Measurements from ENCODE around the gene FIBP. TPM values are rescaled to one million over a fixed set of nuclear protein-coding genes. Genes with fewer than 3 reads are reported as not detected.

FIBP gene
- total RNA-seq, 4 donors from 2014 or later = 53.4 to 82.6 (median 75.9) TPM

- DNase-seq = no peak
- TF ChIP-seq POLR2AphosphoS5 (IDR thresholded peaks at IDR 0.05) = no peak
- no peak for TF ChIP-seq CTCF (IDR thresholded peaks at IDR 0.05)
- TF ChIP-seq EP300 (IDR thresholded peaks at IDR 0.05; ENCODE audit: low read depth) = no peak
- no peak for TF ChIP-seq POLR2A (IDR thresholded peaks at IDR 0.05)
- in situ Hi-C loops (cut with MboI; ENCODE audit: low pct_ligation_motif_present in 1 of 4, low pct_unique_long_range_greater_than_20kb in 1 of 4, low sequenced_read_pairs in 3 of 4) (no loop called here), intact Hi-C loops (cut with DNase I; ENCODE audit: low total_unique reads) (no loop called here)
- H3K36me3 ChIP-seq = peaks cover 0 to 24% (median 10%) of the 10 kb centered on the region in 4 donors
- no peaks in the 10 kb centered on the region for H3K9me3 ChIP-seq
- 78% methylated on average over 9 of the region's 9 CpGs; no CpG with 5 or more reads in 1 of the 2 donors for WGBS, 2 donors (ENCODE audit: low coverage in 1 of 2)
- no peak overlapping the region for H3K27ac ChIP-seq
- peaks cover 11 to 23% (median 17%) of the 10 kb centered on the region in 4 donors for H3K4me1 ChIP-seq
- H3K4me3 ChIP-seq = no peak overlapping the region
- no peaks in the 10 kb centered on the region for H3K27me3 ChIP-seq
Observed at GRCh38 chr11:65865550-65866172, 22.6 kb downstream of the FIBP start.

- Histone ChIP-seq H3K27me3 (no peaks in the 10 kb centered on the region), H3K9me3 (no peaks in the 10 kb centered on the region), H3K36me3 (peaks cover 0 to 24% (median 10%) of the 10 kb centered on the region in 4 donors), H3K27ac (no peak overlapping the region), H3K4me1 (peaks cover 14 to 20% (median 17%) of the 10 kb centered on the region in 4 donors), H3K4me3 (no peak overlapping the region)
- no peak for TF ChIP-seq POLR2AphosphoS5 (IDR thresholded peaks at IDR 0.05)
- no peak for TF ChIP-seq EP300 (IDR thresholded peaks at IDR 0.05; ENCODE audit: low read depth)
- no peak for DNase-seq
- WGBS, 2 donors (ENCODE audit: low coverage in 1 of 2) = 88% methylated on average over 18 of the region's 18 CpGs; no CpG with 5 or more reads in 1 of the 2 donors
- in situ Hi-C loops (cut with MboI; ENCODE audit: low pct_ligation_motif_present in 1 of 4, low pct_unique_long_range_greater_than_20kb in 1 of 4, low sequenced_read_pairs in 3 of 4) (no loop called here), intact Hi-C loops (cut with DNase I; ENCODE audit: low total_unique reads) (no loop called here)
Observed at GRCh38 chr11:65864706-65865471, 23.4 kb downstream of the FIBP start.

GRCh38 chr11:65863889-65864705 is 24.2 kb downstream of the FIBP start:
- no peak overlapping the region for H3K4me3 ChIP-seq
- no peaks in the 10 kb centered on the region for H3K27me3 ChIP-seq
- TF ChIP-seq EP300 (IDR thresholded peaks at IDR 0.05; ENCODE audit: low read depth) (no peak), CTCF (IDR thresholded peaks at IDR 0.05) (no peak), POLR2A (IDR thresholded peaks at IDR 0.05) (no peak), POLR2AphosphoS5 (IDR thresholded peaks at IDR 0.05) (no peak)
- H3K9me3 ChIP-seq = no peaks in the 10 kb centered on the region
- DNase-seq = no peak
- H3K4me1 ChIP-seq = peaks cover 17 to 27% (median 20%) of the 10 kb centered on the region in 4 donors
- WGBS, 2 donors (ENCODE audit: low coverage in 1 of 2) = 84% methylated on average over 12 of the region's 12 CpGs; no CpG with 5 or more reads in 1 of the 2 donors
- peaks cover 0 to 24% (median 10%) of the 10 kb centered on the region in 4 donors for H3K36me3 ChIP-seq
- intact Hi-C loops (cut with DNase I; ENCODE audit: low total_unique reads) (no loop called here), in situ Hi-C loops (cut with MboI; ENCODE audit: low pct_ligation_motif_present in 1 of 4, low pct_unique_long_range_greater_than_20kb in 1 of 4, low sequenced_read_pairs in 3 of 4) (no loop called here)
- H3K27ac ChIP-seq = no peak overlapping the region

- Histone ChIP-seq H3K4me1 (peaks cover 17 to 32% (median 24%) of the 10 kb centered on the region in 4 donors), H3K9me3 (no peaks in the 10 kb centered on the region), H3K36me3 (peaks cover 0 to 24% (median 10%) of the 10 kb centered on the region in 4 donors), H3K4me3 (no peak overlapping the region), H3K27ac (no peak overlapping the region), H3K27me3 (no peaks in the 10 kb centered on the region)
- DNase-seq = no peak
- WGBS, 2 donors (ENCODE audit: low coverage in 1 of 2) = 90% methylated on average over 24 of the region's 24 CpGs; no CpG with 5 or more reads in 1 of the 2 donors
- intact Hi-C loops (cut with DNase I; ENCODE audit: low total_unique reads) = no loop called here
- no peak for TF ChIP-seq CTCF (IDR thresholded peaks at IDR 0.05)
- no peak for TF ChIP-seq POLR2AphosphoS5 (IDR thresholded peaks at IDR 0.05)
- TF ChIP-seq EP300 (IDR thresholded peaks at IDR 0.05; ENCODE audit: low read depth) = no peak
- TF ChIP-seq POLR2A (IDR thresholded peaks at IDR 0.05) = no peak
- in situ Hi-C loops (cut with MboI; ENCODE audit: low pct_ligation_motif_present in 1 of 4, low pct_unique_long_range_greater_than_20kb in 1 of 4, low sequenced_read_pairs in 3 of 4) = no loop called here
Observed at GRCh38 chr11:65862941-65863888, 25.1 kb downstream of the FIBP start.
